HS-27A (cell line): Measurements from ENCODE around the gene CCDC117.
"Not testable (repeated sequence)": the region's sequence is repeated elsewhere in the genome, so short reads cannot be mapped to it uniquely, and the experiment has no call there.

Source experiments
- DNase-seq: peaks from one replicate; pipeline ENCODE4 v3.0.0-alpha.2; 2012; ENCODE audit warnings: low read depth, missing footprints

CCDC117 gene

DNA sequence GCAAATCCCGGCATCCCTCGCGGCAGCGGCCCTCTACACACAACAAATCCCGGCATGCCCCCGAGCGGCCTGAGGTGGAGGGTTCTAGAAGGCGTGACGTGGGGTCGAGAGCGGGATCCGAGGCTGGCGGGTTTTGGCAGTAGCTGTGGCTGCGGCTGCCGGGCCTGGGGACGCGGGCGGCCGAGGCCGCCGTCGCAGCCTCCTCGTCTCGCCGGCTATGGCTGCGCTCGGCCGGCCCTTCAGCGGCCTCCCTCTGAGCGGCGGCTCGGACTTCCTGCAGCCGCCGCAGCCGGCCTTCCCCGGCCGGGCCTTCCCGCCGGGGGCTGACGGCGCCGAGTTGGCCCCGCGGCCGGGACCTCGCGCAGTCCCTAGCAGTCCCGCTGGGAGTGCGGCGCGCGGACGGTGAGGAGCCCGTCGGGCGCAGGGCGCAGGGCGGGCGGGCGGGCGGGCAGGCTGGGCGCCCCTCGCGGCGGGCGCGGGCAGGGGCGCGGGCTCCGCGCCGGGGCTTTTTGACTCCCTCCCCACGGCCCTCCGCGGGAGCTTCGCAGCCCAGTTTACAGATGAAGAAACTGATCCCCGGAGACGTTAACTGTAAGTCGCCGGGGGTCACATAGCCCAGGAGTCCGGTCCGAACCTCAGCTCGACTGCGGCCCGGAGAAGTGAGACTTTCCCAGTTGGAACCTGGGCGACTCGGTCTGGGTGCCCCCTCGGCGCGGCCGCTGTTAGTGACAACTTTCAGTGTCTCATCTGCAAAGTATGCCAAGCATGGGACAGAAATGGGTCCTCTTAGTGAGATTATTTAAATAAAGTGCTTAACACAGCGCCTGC, at the start of gene CCDC117:
TSS of gene CCDC117 (plus strand) at position 63 of the 828 bp plus-strand sequence. CDS start at position 218, 155 bp downstream.
- peak; percentile 74 for DNase-seq

GRCh38 chr22:28728002-28728401, 44.5 kb upstream of the CCDC117 start:
- no peak for DNase-seq

- no peak for DNase-seq
Observed at GRCh38 chr22:28728621-28729313, 43.7 kb upstream of the CCDC117 start.

DNA sequence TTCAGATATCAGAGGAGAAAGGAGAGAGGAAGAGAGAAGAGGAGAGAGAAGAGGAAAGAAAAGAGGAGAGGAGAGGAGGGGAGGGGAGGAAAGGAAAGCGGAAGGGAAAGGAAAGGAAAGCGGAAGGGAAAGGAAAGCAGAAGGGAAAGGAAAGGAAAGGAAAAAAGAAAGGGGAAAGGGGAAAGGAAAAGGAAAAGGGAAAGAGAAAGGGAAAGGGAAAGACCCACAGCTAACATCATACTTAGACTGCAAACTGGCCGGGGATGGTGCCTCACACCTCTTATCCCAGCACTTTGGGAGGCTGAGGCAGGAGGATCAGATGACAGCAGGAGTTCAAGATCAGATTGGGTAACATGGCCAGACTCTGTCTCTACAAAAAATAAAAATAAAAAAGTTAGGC, 42.3 kb upstream of the CCDC117 start:
- no peak for DNase-seq

GRCh38 chr22:28734393-28734792, 38.1 kb upstream of the CCDC117 start:
- no peak for DNase-seq

DNA sequence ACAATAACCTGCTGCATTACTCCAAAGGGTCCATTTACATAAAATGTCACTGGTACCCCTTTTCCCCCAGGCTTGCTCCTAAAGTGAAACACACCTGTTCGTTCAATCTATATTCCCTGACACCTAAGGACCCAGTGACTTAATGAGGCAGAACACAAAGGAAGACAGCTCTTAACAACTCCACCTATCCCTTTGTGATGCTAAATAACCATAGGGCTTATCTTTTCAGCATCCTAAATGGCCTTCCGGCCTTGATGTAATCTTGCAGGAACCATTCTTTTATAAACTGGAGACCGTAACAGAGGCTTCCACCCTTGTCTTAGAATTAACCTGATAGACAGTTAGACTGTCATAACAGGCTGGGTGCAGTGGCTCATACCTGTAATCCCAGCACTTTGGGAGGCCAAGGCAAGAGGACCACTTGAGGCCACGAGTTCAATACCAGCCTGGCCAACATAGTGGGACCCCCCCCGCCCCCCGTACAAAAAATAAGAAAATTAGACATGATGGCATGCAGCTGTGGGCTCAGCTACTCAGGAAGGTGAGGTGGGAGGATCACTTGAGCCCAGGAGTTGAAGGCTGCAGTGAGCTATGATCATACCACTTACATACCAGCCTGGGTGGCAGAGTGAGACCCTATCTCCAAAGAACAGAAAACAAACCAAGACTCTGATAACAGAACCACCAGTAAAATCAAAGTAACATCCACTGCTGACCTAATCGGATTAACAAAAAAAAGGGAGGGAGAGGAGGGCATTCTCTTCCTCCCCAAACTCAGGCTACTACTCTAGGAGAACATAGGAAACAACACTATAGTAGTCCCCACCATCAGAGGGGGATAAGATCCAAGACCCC, 36.0 kb upstream of the CCDC117 start:
- DNase-seq = no peak

- DNase-seq = no peak
Observed at GRCh38 chr22:28737701-28738100, 34.8 kb upstream of the CCDC117 start.

GRCh38 chr22:28738876-28739275, 33.6 kb upstream of the CCDC117 start:
- not testable (repeated sequence) for DNase-seq

- no peak for DNase-seq
Observed at GRCh38 chr22:28741200-28741784, 31.2 kb upstream of the CCDC117 start.

GRCh38 chr22:28741785-28742561, 30.5 kb upstream of the CCDC117 start, which contains the start of the genes CHEK2 and HSCB:
Gene CHEK2 (minus strand): TSS chr22:28741820. CDS start chr22:28734721, 7,099 bp downstream.
Gene HSCB (plus strand): TSS chr22:28742039. CDS start chr22:28742096, 57 bp downstream.
- peak; percentile 89 for DNase-seq

DNA sequence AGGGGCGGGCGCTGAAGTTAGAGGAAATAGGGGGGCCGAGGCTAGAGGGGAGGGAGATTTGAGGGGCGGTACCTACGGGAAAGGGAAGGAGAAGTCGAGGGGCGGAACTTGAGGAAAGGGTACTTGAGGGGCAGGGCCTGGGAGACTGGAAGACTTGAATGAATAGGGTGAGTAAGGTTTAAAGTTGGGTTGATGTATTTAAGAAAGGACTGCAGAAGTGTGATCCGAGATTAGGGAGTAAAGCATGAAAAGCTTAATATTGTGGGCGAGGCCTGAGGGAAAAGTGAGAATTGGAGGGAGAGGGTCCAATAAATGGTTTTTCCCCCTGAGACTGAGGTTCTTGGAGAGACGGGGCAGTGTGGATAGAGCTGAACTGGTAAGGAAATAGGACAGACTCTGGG, 29.9 kb upstream of the CCDC117 start:
- DNase-seq = no peak

- DNase-seq = no peak
Observed at GRCh38 chr22:28743852-28744251, 28.6 kb upstream of the CCDC117 start.

DNA sequence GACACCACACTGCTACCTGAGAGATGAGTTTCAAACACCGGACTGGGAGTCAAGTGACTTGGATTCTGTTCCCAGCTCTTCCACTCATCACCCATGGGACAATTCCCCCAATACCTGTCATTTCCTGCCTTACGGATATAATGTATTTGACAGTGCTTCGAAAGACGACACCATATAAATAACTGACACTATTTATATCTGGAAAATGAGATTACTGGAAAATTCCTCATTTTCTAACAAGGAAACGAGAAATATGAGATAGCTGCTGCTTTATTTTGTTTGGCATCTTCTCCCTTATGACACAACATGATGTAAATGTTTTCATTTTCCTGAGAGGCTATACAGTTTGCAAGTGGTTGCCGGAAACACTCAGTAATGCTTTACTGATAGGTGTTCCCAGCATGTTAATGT, 22.0 kb upstream of the CCDC117 start:
- DNase-seq = peak; percentile 47

- not testable (repeated sequence) for DNase-seq
Observed at GRCh38 chr22:28754512-28754911, 18.0 kb upstream of the CCDC117 start.

DNA sequence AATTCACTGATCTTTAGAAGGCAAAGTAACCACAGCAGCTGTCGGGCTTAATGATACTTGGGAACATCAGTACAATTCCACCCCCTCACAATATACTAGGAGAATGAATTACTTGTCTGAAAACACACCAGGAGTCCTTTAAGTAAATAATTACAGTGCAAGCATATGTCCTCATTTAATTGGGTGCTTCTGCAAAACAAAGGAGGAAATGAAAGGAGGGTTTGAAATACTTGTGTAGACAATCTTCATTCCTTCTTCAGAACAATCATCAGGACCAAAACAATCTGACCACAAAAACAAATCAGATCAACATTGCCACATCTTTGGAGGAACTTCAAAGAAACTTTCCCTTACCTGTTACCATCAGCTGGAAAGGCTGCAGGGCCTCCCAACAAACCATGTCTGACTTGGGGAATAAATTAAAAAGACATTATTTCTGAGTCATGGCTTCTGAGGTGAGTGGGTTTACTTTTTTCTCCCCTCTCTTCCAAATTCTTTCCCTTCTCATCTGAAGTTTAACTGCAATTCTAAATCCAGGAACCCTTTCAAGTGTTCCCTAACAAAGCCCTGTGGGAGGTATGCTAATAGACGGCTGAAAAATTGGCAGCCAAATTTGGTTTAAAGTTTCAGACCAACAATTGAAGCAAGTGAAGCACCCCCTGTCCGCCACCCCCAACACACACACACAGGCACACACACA, 12.5 kb upstream of the CCDC117 start:
- DNase-seq = no peak

DNA sequence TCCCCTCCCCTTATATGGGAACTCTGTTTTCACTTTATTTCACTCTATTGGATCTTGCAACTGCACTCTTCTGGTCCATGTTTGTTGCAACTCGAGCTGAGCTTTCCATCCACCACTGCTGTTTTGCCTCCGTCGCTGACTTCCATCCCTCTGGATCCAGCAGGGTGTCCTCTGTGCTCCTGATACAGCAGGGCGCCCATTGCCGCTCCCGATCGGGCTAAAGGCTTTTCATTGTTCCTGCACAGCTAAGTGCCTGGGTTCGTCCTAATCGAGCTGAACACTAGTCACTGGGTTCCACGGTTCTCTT, 11.1 kb upstream of the CCDC117 start:
- DNase-seq = no peak

- DNase-seq = not testable (repeated sequence)
Observed at GRCh38 chr22:28762000-28762399, 10.5 kb upstream of the CCDC117 start.

DNA sequence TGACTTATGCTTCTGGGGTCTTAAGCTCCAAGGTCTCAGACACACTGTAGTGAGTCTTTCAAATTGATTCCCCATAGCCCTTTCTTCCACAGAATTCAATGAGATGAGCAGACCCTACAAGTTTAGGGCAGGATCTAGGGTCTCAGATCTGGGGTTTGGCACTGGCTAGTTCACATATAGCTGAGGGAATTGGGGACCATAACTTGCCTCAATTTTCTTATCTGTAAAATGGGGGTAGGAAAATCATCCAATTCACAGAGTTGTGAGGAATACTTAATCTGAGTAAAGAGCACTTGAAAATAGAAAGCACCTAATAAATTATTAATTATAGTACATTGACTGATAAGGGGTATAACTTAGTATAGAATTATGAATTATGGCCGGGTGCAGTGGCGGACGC, 5.9 kb upstream of the CCDC117 start:
- DNase-seq = no peak

GRCh38 chr22:28768701-28769393, 3.6 kb upstream of the CCDC117 start:
- DNase-seq = no peak
